Heart right ventricle (tissue), 16 donors: ENCODE data around the gene TSEN15. TPM values are rescaled to one million over a fixed set of nuclear protein-coding genes. Genes with fewer than 3 reads are reported as not detected.

Source experiments
- ATAC-seq, 8 donors: fragments of 200-7000 bp; cut with Tn5 transposase; one replicate each; pipeline ENCODE4 v1.9.1; 2020; ENCODE audit warnings: mild to moderate bottlenecking in 8 of 8, moderate library complexity in 8 of 8, moderate number of reproducible peaks in 1 of 8
- DNase-seq, 2 donors: peaks; one replicate each; pipeline ENCODE4 v3.0.0-alpha.2; 2020
- H3K27ac ChIP-seq, 10 donors: fragments of 200-600 bp; sonication (generic) in 2 of 10; one replicate each; pipeline versions ENCODE4 v1.5.0 to v1.8.0; 2020 to 2022; ENCODE audit warnings: mild to moderate bottlenecking in 3 of 10
- H3K27me3 ChIP-seq, 7 donors: fragments of 200-600 bp; one replicate each; pipeline ENCODE4 v1.8.0; 2021 to 2022; ENCODE audit warnings: mild to moderate bottlenecking in 2 of 7
- H3K36me3 ChIP-seq, 9 donors: fragments of 200-600 bp; sonication (generic) in 1 of 9; one replicate each; pipeline versions ENCODE4 v1.5.0 to v1.8.0; 2020 to 2022; ENCODE audit warnings: mild to moderate bottlenecking in 2 of 9
- H3K4me1 ChIP-seq, 9 donors: fragments of 200-600 bp; sonication (generic) in 1 of 9; one replicate each; pipeline versions ENCODE4 v1.5.0 to v1.8.0; 2020 to 2022; ENCODE audit warnings: mild to moderate bottlenecking in 4 of 9
- H3K4me3 ChIP-seq, 10 donors: fragments of 200-600 bp; sonication (generic) in 2 of 10; one replicate each; pipeline versions ENCODE4 v1.5.0 to v1.8.0; 2020 to 2022; ENCODE audit warnings: mild to moderate bottlenecking in 7 of 10, moderate library complexity in 2 of 10
- H3K9me3 ChIP-seq, 11 donors: fragments of 200-600 bp in 10 of 11; sonication (generic) in 2 of 11; one replicate each; pipeline versions ENCODE4 v1.5.0 to v1.8.0; 2013 to 2022; ENCODE audit warnings: mild to moderate bottlenecking in 2 of 11, control low read depth in 1 of 11, moderate library complexity in 1 of 11
- CTCF ChIP-seq, 9 donors: fragments of 200-600 bp; sonication (generic) in 2 of 9; IDR thresholded peaks; one replicate each; pipeline versions ENCODE4 v1.5.0 to v1.8.0; 2021 to 2022; ENCODE audit warnings: antibody characterized with exemption in 9 of 9, mild to moderate bottlenecking in 5 of 9, moderate library complexity in 1 of 9
- WGBS, 2 donors: extraction: QIAGEN DNeasy Blood & Tissue Kit; methylation state at CpG; one replicate each; pipeline ENCODE4 v1.1.7; 2013; ENCODE audit warnings: inconsistent platforms in 1 of 2; 5-methylcytosine and 5-hydroxymethylcytosine counted together
- intact Hi-C, 10 donors: fragments of 100-400 bp; cut with DNase I; formaldehyde crosslinking; loops; one replicate each; pipeline versions ENCODE4 v1.11.1 to v1.14.2; 2022
- polyA plus RNA-seq, 2 donors: library from polyadenylated mRNA; stranded (reverse); fragments of 200-250 nt; gene quantifications; one replicate each; pipeline ENCODE4 v1.2.3, GENCODE V29; 2013
- total RNA-seq, 10 donors: library from RNA; stranded (reverse); fragmentation: NEBNext Ultra II Directional in 3 of 10; extraction: Animal tissue kit (Norgen Biotek cat#: 25700) in 3 of 10; gene quantifications; one replicate each; pipeline versions ENCODE4 v1.2.1 to v1.2.4, GENCODE V29; 2021 to 2023
- donor health status: Arrhythmogenic right ventricular cardiomyopathy.
- donor health status: ischemic (EF 13 %, LVEDD 7.1; RV severe dilation, severe dysfunction).
- donor health status: healthy with polysubstance abuse.
- donor health status: DM: no; HTN: yes; CAD: no.
- donor health status: DM: no; HTN: no; CAD: no.
- donor health status: ischemic (EF 25% LVEDD 6.9; RV normal size, moderate dysfunction).
- donor health status: ischemic (EF 25% LVEDD 5.7; RV mildly dilated, moderate dysfunction).
- donor health status: healthy.
- donor health status: DM: yes; HTN: yes; CAD: no.
- donor health status: Ischemic cardiomyopathy.
- donor health status: ischemic (EF 35%, LVEDD 5.7; RV mildly dilated, moderate dysfunction).
- donor health status: nonischemic (EF 11% LVEDD 7.7; RV severe dilation, severe dysfunction).
- donor health status: DM: yes; HTN: yes; CAD: no.
- donor health status: PGD.
- donor health status: ischemic (EF 29% LVEDD 5.4; RV normal size, mild dysfunction).
- donor health status: nonischemic (EF 23%, LVEDD 6.1; RV moderate dilation, normal function).

The TSEN15 gene
- total and polyA plus RNA-seq, 12 donors: 19.3 to 31.1 (median 25.2) TPM

DNA sequence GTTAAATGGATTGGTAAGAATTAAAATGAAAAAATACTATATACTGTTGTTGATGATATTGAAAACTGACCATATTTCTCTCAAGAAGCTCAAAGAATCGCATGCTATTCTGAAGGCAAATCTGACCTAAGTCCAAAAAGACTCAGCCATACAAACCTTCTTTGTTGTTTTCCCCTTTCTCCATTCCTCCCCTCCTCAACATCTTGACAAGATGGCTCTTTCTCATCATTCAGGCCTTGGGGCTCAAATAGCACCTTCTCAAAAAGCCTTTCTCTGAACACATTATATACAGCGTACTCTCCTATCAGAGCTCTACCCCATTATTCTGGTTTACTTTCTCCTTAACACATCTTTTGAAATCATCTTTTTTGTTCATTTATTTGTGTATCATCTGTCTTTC, 31.2 kb upstream of the TSEN15 start:
- Histone ChIP-seq H3K4me3 (no peak overlapping the region), H3K36me3 (no peaks in the 10 kb centered on the region), H3K27me3 (no peaks in the 10 kb centered on the region), H3K9me3 (no peaks in the 10 kb centered on the region), H3K27ac (peak overlapping the region in 5 of 10 donors; percentile 29 to 71 (median 52)), H3K4me1 (peaks cover 0 to 50% (median 26%) of the 10 kb centered on the region in 9 donors)
- WGBS, 2 donors: 97 to 100% methylated on average over 2 of the region's 2 CpGs
- TF ChIP-seq CTCF (IDR thresholded peaks at IDR 0.05): no peak
- no peak for DNase-seq
- intact Hi-C loops: no loop called here
- ATAC-seq: no peak

DNA sequence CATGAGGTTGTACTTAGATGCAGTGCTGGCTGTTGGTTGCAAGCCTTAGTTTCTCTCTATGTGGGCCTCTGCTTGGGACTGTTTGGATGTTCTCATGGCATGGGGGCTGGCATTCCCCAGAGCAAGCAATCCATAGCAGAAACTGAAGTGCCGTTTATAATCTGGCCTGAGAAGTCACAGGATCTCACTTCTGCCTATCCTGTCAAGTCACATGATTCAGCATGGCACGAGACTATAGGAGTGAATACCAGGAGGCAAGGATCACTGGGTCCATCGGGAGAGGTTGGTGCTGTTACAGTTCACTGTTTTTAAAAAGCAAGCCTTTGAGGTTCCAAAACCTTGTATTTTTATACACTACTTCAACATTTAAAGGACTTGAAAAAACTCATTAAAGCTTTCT, 30.7 kb upstream of the TSEN15 start:
- Histone ChIP-seq H3K9me3 (no peaks in the 10 kb centered on the region), H3K27ac (peak overlapping the region in 6 of 10 donors; percentile 29 to 71 (median 43)), H3K4me1 (peaks cover 0 to 56% (median 30%) of the 10 kb centered on the region in 9 donors), H3K4me3 (no peak overlapping the region), H3K27me3 (no peaks in the 10 kb centered on the region), H3K36me3 (no peaks in the 10 kb centered on the region)
- intact Hi-C loops: no loop called here
- DNase-seq: no peak
- no peak for TF ChIP-seq CTCF (IDR thresholded peaks at IDR 0.05)
- no peak for ATAC-seq
- WGBS, 2 donors: 57 to 66% methylated on average over 3 of the region's 3 CpGs

DNA sequence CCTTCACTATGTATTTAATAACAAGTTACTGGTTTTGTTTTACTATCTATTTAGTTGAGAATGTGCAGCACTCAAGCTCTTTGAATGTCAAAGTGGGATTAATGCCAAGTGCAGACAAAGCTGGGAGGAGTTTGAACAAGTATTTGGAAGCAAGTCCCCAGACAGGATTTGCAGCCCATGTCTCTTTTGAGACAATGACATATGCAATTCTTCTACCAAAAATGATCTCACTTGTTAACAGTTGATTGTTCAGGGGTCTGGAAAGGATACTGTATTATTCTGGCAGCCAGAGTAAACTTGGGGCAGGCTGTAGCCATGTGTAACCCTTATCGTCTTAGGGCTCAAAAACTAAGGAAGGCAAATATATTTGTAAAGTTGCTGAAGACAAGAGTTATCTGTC, 29.8 kb upstream of the TSEN15 start:
- intact Hi-C loops: no loop called here
- H3K27ac ChIP-seq: peak overlapping the region in 6 of 10 donors; percentile 11 to 71 (median 51)
- no peak overlapping the region for H3K4me3 ChIP-seq
- no peaks in the 10 kb centered on the region for H3K9me3 ChIP-seq
- peaks cover 0 to 57% (median 30%) of the 10 kb centered on the region in 9 donors for H3K4me1 ChIP-seq
- no peak for TF ChIP-seq CTCF (IDR thresholded peaks at IDR 0.05)
- ATAC-seq (peak; percentile 52 to 87 (median 82)), DNase-seq (peak in 1 of 2 donors; percentile 63)
- WGBS, 2 donors: 37 to 45% methylated on average over 1 of the region's 1 CpG
- no peaks in the 10 kb centered on the region for H3K36me3 ChIP-seq
- no peaks in the 10 kb centered on the region for H3K27me3 ChIP-seq

DNA sequence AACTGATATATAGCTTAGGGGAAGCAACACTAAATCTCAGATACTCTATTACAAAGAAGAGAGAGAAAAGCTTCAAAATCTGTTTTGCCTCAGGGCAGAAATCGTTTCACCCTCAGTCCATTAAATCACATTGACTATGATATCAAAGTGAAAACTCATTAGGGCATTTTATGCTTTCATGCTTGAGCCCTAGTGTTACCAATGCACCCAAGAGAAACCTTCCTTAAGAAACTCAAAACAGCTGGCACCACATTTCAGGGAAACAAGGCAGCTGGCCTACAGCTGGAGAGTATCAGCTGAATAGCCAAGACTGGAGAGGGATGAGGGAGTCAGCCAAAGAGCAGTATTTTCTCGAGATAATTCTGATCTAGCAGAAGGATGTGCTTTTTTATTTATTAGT, 28.9 kb upstream of the TSEN15 start:
- 42 to 60% methylated on average over 2 of the region's 2 CpGs for WGBS, 2 donors
- intact Hi-C loops: no loop called here

More for the DNA sequence above, 28.9 kb upstream of the TSEN15 start:
- TF ChIP-seq CTCF (IDR thresholded peaks at IDR 0.05): no peak
- H3K4me1 ChIP-seq: peaks cover 0 to 57% (median 30%) of the 10 kb centered on the region in 9 donors
- no peaks in the 10 kb centered on the region for H3K9me3 ChIP-seq
- no peak overlapping the region for H3K4me3 ChIP-seq
- H3K27ac ChIP-seq: peak overlapping the region in 6 of 10 donors; percentile 11 to 71 (median 36)
- DNase-seq (peak in 1 of 2 donors; percentile 26), ATAC-seq (peak in 7 of 8 donors; percentile 55 to 78 (median 66))
- H3K36me3 ChIP-seq: no peaks in the 10 kb centered on the region
- H3K27me3 ChIP-seq: no peaks in the 10 kb centered on the region
